Endothelial cell of umbilical vein (primary cell): Measurements from ENCODE around the gene LSR. TPM values are rescaled to one million over a fixed set of nuclear protein-coding genes. Genes with fewer than 3 reads are reported as not detected.

Experiments
- BruUV-seq: library from RNA; stranded (reverse); fragments of 400-500 nt; replicated peaks from 2 replicates; lab custom pipeline; 2021; lab: Mats Ljungman, UMichigan
- CTCF ChIA-PET: fragments of 300-600, 350-600 bp; sonication (Branson Sonifier 250); formaldehyde crosslinking; loops from one replicate; lab custom pipeline; 2021; ENCODE audit warnings: antibody characterized with exemption, inconsistent platforms; lab: Charles Lee
- POLR2A ChIA-PET: fragments of 300-600, 350-600 bp; sonication (Branson Sonifier 250); formaldehyde crosslinking; loops from one replicate; lab custom pipeline; 2021; ENCODE audit warnings: antibody characterized with exemption, inconsistent platforms; lab: Charles Lee
- DNase-seq: peaks from one replicate; pipeline ENCODE4 v3.0.0-alpha.2; 2011; ENCODE audit warnings: low read depth, low spot score
- FAIRE-seq: peaks from 2 replicates; lab custom pipeline; 2011; peaks lifted over from hg19 to GRCh38; lab: Jason Lieb, UNC
- H2AFZ ChIP-seq: 2 replicates; pipeline ENCODE4 v1.6.0; 2012; ENCODE audit warnings: low read depth, low read length, control low read depth, inconsistent platforms
- H3K27ac ChIP-seq: 2 replicates; pipeline ENCODE4 v1.5.1; 2011; ENCODE audit warnings: low read depth, mild to moderate bottlenecking, control low read depth, low read length, moderate library complexity; ENCODE audit not compliant: insufficient read depth
- H3K27me3 ChIP-seq, 2 experiments: 2 replicates each; pipeline versions ENCODE4 v1.6.0 to v1.6.1; 2011; ENCODE audit warnings: low read length in 2 of 2, mixed read lengths in 1 of 2; ENCODE audit not compliant: control insufficient read depth in 2 of 2, insufficient read depth in 2 of 2
- H3K36me3 ChIP-seq, 2 experiments: 2 replicates in 1 of 2; 3 replicates in 1 of 2; pipeline ENCODE4 v1.5.1; 2011; ENCODE audit warnings: low read length in 2 of 2, mild to moderate bottlenecking in 1 of 2, moderate library complexity in 1 of 2; ENCODE audit not compliant: control insufficient read depth in 2 of 2, insufficient read depth in 2 of 2; ENCODE audit errors: extremely low read depth in 1 of 2
- H3K4me1 ChIP-seq: 3 replicates; pipeline ENCODE4 v1.5.1; 2011; ENCODE audit warnings: mild to moderate bottlenecking, low read length; ENCODE audit not compliant: control insufficient read depth, insufficient read depth; ENCODE audit errors: extremely low read depth
- H3K4me2 ChIP-seq: 2 replicates; pipeline ENCODE4 v1.6.1; 2011; ENCODE audit warnings: low read length, control low read depth, mixed read lengths; ENCODE audit not compliant: insufficient read depth
- H3K4me3 ChIP-seq, 3 experiments: fragments of 200-600 bp in 1 of 3; sonication (generic), shearing (Covaris generic) in 1 of 3; replicated peaks in 1 of 3; 2 replicates each; pipeline ENCODE4 v1.5.1; 2011 to 2016; ENCODE audit warnings: control low read depth in 3 of 3, low read length in 3 of 3, mild to moderate bottlenecking in 2 of 3, inconsistent platforms in 1 of 3, low read depth in 1 of 3, moderate library complexity in 1 of 3; ENCODE audit not compliant: insufficient read depth in 1 of 3
- H3K79me2 ChIP-seq: 2 replicates; pipeline ENCODE4 v1.6.0; 2012; ENCODE audit warnings: low read length, inconsistent platforms; ENCODE audit not compliant: control insufficient read depth, insufficient read depth
- H3K9ac ChIP-seq: replicated peaks from 2 replicates; pipeline ENCODE3; 2011; ENCODE audit warnings: low read length, control low read depth; ENCODE audit not compliant: insufficient read depth; ENCODE audit errors: extremely low read depth
- H3K9me1 ChIP-seq: replicated peaks from 3 replicates; pipeline ENCODE4 v1.6.0; 2011; ENCODE audit warnings: mild to moderate bottlenecking, low read length; ENCODE audit not compliant: control insufficient read depth, insufficient read depth; ENCODE audit errors: extremely low read depth
- H3K9me3 ChIP-seq: replicated peaks from 2 replicates; pipeline ENCODE4 v1.5.1; 2012; ENCODE audit warnings: low read length, inconsistent platforms; ENCODE audit not compliant: control insufficient read depth, insufficient read depth
- H4K20me1 ChIP-seq: replicated peaks from 2 replicates; pipeline ENCODE3; 2011; ENCODE audit warnings: mild to moderate bottlenecking, low read length; ENCODE audit not compliant: control insufficient read depth, insufficient read depth; ENCODE audit errors: extremely low read depth
- GATA2 ChIP-seq: IDR thresholded peaks from 2 replicates; pipeline ENCODE4 v1.7.0; 2011; ENCODE audit warnings: low read depth, mild to moderate bottlenecking, moderate library complexity, mixed read lengths, low read length; ENCODE audit not compliant: insufficient read length, insufficient read depth
- MYC ChIP-seq: IDR thresholded peaks from one replicate; pipeline ENCODE4 v1.6.1; 2011; ENCODE audit warnings: mild to moderate bottlenecking, low read depth, low read length
- POLR2A ChIP-seq: IDR thresholded peaks from 2 replicates; pipeline ENCODE4 v1.6.1; 2012; ENCODE audit warnings: low read depth, mild to moderate bottlenecking, control low read depth, low read length
- POLR2AphosphoS5 ChIP-seq: IDR thresholded peaks from 2 replicates; pipeline ENCODE4 v1.6.1; 2012; ENCODE audit warnings: low read depth, mild to moderate bottlenecking, control low read depth, low read length, moderate library complexity; ENCODE audit not compliant: insufficient read depth
- dilution Hi-C: fragments of 300-500 bp; cut with MboI; formaldehyde crosslinking; loops from one replicate; pipeline ENCODE4 v1.15.0; 2019; ENCODE audit warnings: low sequenced_read_pairs; ENCODE audit not compliant: extremely low pct_ligation_motif_present
- intact Hi-C: fragments of 100-400 bp; cut with micrococcal nuclease; formaldehyde crosslinking; loops from one replicate; pipeline ENCODE4 v1.10.0; 2022
- polyA plus RNA-seq, 4 experiments: library from polyadenylated mRNA; depleted of rRNA in 3 of 4; stranded (reverse) in 3 of 4; unstranded in 1 of 4; fragments of >200 nt; gene quantifications; 2 replicates each; pipeline versions ENCODE4 v1.2.1 to v1.2.3, GENCODE V29; 2011 to 2012; ENCODE audit warnings: missing spikeins in 1 of 4
- total RNA-seq: library from RNA; stranded (reverse); gene quantifications from 2 replicates; pipeline ENCODE4 v1.2.3, GENCODE V29; 2021
- TF ChIP-seq, protein P1 (sequence below), 2 donors: IDR thresholded peaks; 1 replicate in 1 of 2; 2 replicates in 1 of 2; pipeline ENCODE4 v1.5.1; 2011; ENCODE audit warnings: low read length in 2 of 2, mild to moderate bottlenecking in 2 of 2, moderate library complexity in 2 of 2, control low read depth in 1 of 2, inconsistent platforms in 1 of 2, low read depth in 1 of 2; ENCODE audit not compliant: insufficient read depth in 1 of 2; ENCODE audit errors: extremely low read depth in 1 of 2

LSR gene
- total and polyA plus RNA-seq, 2 donors (not counting 3 experiments of a cell fraction or from before 2014, with no cell fraction given), result 0.76 to 1.0 TPM

DNA sequence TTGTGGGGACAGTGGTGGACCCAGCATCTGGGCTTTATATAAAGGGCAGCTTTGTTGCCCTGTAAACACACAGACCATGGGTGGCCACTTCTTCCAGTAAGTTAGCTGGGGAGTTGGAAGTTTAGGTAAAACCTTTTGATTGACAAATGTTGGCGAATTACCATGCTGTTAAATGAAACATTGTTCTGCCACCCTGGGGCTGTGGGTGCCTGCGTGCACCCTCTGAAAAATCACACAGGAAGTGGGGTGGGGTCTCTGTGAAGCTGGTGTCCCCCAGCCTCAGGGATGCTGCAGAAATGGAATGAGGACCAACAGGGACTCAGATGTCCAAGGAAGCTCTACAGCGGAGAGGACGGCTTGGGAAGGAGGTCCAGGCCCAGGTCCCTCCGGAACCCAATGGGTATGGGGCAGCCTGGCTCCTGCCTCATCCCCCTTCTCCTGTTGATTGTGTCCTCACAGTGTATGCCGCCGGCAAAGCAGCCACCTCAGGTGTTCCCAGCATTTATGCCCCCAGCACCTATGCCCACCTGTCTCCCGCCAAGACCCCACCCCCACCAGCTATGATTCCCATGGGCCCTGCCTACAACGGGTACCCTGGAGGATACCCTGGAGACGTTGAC lies 17.2 kb downstream of the LSR start:
- no peak for FAIRE-seq
- no peak overlapping the region for H2AFZ ChIP-seq
- POLR2A ChIA-PET, result no interaction called here
- dilution Hi-C loops, result no loop called here
- peaks cover 3% of the 10 kb centered on the region for H3K79me2 ChIP-seq
- BruUV-seq, result no TSS peak
- no peak for DNase-seq
- intact Hi-C loops, result loop anchor here (5.0 to 10.0 kb wide), 2 partner anchors 54 to 231 kb away; partner anchors contain the start of gene SCN1B
- TF ChIP-seq GATA2 (no peak), POLR2A (no peak), MYC (no peak), POLR2AphosphoS5 (no peak)
- TF ChIP-seq, protein P1, sequence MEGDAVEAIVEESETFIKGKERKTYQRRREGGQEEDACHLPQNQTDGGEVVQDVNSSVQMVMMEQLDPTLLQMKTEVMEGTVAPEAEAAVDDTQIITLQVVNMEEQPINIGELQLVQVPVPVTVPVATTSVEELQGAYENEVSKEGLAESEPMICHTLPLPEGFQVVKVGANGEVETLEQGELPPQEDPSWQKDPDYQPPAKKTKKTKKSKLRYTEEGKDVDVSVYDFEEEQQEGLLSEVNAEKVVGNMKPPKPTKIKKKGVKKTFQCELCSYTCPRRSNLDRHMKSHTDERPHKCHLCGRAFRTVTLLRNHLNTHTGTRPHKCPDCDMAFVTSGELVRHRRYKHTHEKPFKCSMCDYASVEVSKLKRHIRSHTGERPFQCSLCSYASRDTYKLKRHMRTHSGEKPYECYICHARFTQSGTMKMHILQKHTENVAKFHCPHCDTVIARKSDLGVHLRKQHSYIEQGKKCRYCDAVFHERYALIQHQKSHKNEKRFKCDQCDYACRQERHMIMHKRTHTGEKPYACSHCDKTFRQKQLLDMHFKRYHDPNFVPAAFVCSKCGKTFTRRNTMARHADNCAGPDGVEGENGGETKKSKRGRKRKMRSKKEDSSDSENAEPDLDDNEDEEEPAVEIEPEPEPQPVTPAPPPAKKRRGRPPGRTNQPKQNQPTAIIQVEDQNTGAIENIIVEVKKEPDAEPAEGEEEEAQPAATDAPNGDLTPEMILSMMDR (IDR thresholded peaks at IDR 0.05; ENCODE audit: extremely low read depth in 1 of 2, insufficient read depth in 1 of 2, low read depth in 1 of 2, low read length in 2 of 2), result no peak
- H3K4me2 ChIP-seq, result no peak overlapping the region
- peaks cover 0 to 5% of the 10 kb centered on the region in 2 experiments for H3K36me3 ChIP-seq
- CTCF ChIA-PET, result no interaction called here
- H3K27ac ChIP-seq, result no peak overlapping the region
- no peaks in the 10 kb centered on the region for H4K20me1 ChIP-seq
- H3K4me1 ChIP-seq, result peaks cover 4% of the 10 kb centered on the region
- no peaks in the 10 kb centered on the region for H3K27me3 ChIP-seq
- no peaks in the 10 kb centered on the region for H3K9me3 ChIP-seq
- H3K4me3 ChIP-seq, result no peak overlapping the region
- H3K9ac ChIP-seq, result no peak overlapping the region
- no peaks in the 10 kb centered on the region for H3K9me1 ChIP-seq
